ENCODE results near the gene RNF213.
"Not testable (repeated sequence)": the region's sequence is repeated elsewhere in the genome, so short reads cannot be mapped to it uniquely, and the experiment has no call there.

RNF213 gene

DNA sequence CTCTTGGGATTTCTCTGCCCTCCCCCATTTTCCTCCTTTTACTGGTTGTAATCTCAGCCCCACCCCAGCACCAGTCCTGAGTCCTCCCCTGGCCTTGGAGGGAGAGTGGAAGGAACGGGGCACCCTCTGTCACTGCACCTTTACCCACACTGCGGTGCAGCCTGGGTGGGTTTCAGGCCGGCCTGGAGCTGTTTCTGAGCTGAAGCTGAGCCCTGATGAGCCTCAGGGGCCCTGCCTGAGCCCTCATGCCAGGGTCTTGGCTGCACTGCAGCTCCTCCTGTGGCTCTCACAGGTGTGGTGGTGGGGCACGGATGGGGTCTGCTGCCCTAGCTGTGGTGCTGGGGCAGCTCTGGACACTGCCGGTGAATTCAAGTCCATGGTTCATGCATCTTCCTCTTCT, 34.5 kb downstream of the RNF213 start:
- Histone ChIP-seq H3K4me1 (ENCODE audit: low read length) (no peaks in the 10 kb centered on the region), H3K9ac (ENCODE audit: low read length) (no peak overlapping the region), H3K79me2 (ENCODE audit: low read length) (peaks cover 14% of the 10 kb centered on the region), H2AFZ (ENCODE audit: low read depth, low read length) (no peak overlapping the region), H3K27ac (ENCODE audit: low read length) (no peak overlapping the region), H3K9me3 (ENCODE audit: insufficient read depth, low read length) (no peaks in the 10 kb centered on the region), H3K4me2 (ENCODE audit: low read length) (no peak overlapping the region), H4K20me1 (ENCODE audit: insufficient read depth, low read length) (peaks cover 33% of the 10 kb centered on the region; the same call in 1 of the 2 replicates), H3K4me3 (ENCODE audit: low read length) (no peak overlapping the region), H3K27me3 (ENCODE audit: low read depth, low read length) (no peaks in the 10 kb centered on the region), H3K36me3 (replicated peaks; ENCODE audit: low read depth, low read length) (peaks cover 76% of the 10 kb centered on the region)
- no peak for TF ChIP-seq EZH2phosphoT487 (IDR thresholded peaks at IDR 0.05; ENCODE audit: low read depth)
- TF ChIP-seq, protein P1, sequence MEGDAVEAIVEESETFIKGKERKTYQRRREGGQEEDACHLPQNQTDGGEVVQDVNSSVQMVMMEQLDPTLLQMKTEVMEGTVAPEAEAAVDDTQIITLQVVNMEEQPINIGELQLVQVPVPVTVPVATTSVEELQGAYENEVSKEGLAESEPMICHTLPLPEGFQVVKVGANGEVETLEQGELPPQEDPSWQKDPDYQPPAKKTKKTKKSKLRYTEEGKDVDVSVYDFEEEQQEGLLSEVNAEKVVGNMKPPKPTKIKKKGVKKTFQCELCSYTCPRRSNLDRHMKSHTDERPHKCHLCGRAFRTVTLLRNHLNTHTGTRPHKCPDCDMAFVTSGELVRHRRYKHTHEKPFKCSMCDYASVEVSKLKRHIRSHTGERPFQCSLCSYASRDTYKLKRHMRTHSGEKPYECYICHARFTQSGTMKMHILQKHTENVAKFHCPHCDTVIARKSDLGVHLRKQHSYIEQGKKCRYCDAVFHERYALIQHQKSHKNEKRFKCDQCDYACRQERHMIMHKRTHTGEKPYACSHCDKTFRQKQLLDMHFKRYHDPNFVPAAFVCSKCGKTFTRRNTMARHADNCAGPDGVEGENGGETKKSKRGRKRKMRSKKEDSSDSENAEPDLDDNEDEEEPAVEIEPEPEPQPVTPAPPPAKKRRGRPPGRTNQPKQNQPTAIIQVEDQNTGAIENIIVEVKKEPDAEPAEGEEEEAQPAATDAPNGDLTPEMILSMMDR (IDR thresholded peaks at IDR 0.05; ENCODE audit: low read depth, low read length): no peak

DNA sequence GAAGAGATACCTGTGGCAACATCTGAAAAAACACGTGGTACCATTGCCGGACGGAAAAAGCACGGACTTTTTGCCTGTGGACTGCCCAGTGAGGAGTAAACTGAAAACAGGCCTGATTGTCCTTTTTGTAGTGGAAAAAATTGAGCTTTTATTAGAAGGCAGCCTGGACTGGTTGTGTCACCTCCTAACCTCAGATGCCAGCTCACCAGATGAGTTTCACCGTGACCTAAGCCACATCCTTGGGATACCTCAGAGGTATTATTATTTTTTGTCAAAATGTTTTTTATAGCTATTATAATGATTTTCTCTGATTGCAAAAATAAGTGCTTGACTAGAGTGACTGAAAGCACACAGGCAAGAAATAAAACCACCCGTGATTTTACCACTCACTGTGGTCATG, 34.9 kb downstream of the RNF213 start:
- no peak overlapping the region for H3K27ac ChIP-seq (ENCODE audit: low read length)
- H3K36me3 ChIP-seq (replicated peaks; ENCODE audit: low read depth, low read length): peaks cover 74% of the 10 kb centered on the region
- H2AFZ ChIP-seq (ENCODE audit: low read depth, low read length): no peak overlapping the region
- no peaks in the 10 kb centered on the region for H3K27me3 ChIP-seq (ENCODE audit: low read depth, low read length)
- no peak overlapping the region for H3K9ac ChIP-seq (ENCODE audit: low read length)
- no peak for TF ChIP-seq EZH2phosphoT487 (IDR thresholded peaks at IDR 0.05; ENCODE audit: low read depth)
- TF ChIP-seq, protein P1 (IDR thresholded peaks at IDR 0.05; ENCODE audit: low read depth, low read length): no peak
- no peaks in the 10 kb centered on the region for H3K4me1 ChIP-seq (ENCODE audit: low read length)
- peaks cover 31% of the 10 kb centered on the region; the same call in 1 of the 2 replicates for H4K20me1 ChIP-seq (ENCODE audit: insufficient read depth, low read length)
- H3K4me3 ChIP-seq (ENCODE audit: low read length): no peak overlapping the region
- no peaks in the 10 kb centered on the region for H3K9me3 ChIP-seq (ENCODE audit: insufficient read depth, low read length)
- peaks cover 16% of the 10 kb centered on the region for H3K79me2 ChIP-seq (ENCODE audit: low read length)
- H3K4me2 ChIP-seq (ENCODE audit: low read length): no peak overlapping the region

DNA sequence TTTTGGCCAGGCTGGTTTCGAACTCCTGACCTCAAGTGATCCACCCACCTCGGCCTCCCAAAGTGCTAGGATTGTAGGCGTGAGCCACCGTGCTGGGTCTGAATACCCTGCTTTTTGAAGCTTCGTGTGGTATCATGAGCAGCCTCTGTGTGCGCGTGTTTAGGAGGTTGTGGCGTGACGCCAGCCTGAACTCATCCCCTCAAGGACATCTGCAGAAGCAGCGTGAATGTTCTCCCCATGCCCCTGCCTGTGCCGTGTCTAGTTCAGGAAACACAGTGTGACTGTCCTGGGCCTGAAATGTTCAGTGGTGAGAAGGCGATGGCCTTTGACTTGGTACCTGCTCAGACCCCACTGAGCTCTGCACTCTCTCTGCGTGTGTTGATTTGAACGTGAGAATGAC, 35.6 kb downstream of the RNF213 start:
- Histone ChIP-seq H3K9me3 (ENCODE audit: insufficient read depth, low read length) (no peaks in the 10 kb centered on the region), H3K4me1 (ENCODE audit: low read length) (no peaks in the 10 kb centered on the region), H3K4me2 (ENCODE audit: low read length) (no peak overlapping the region), H4K20me1 (ENCODE audit: insufficient read depth, low read length) (peaks cover 29% of the 10 kb centered on the region; the same call in 1 of the 2 replicates), H3K79me2 (ENCODE audit: low read length) (peaks cover 19% of the 10 kb centered on the region), H3K27ac (ENCODE audit: low read length) (no peak overlapping the region), H3K36me3 (replicated peaks; ENCODE audit: low read depth, low read length) (peaks cover 76% of the 10 kb centered on the region), H3K4me3 (ENCODE audit: low read length) (no peak overlapping the region), H3K9ac (ENCODE audit: low read length) (no peak overlapping the region), H3K27me3 (ENCODE audit: low read depth, low read length) (no peaks in the 10 kb centered on the region), H2AFZ (ENCODE audit: low read depth, low read length) (no peak overlapping the region)
- TF ChIP-seq EZH2phosphoT487 (IDR thresholded peaks at IDR 0.05; ENCODE audit: low read depth): no peak
- TF ChIP-seq, protein P1 (IDR thresholded peaks at IDR 0.05; ENCODE audit: low read depth, low read length): no peak

DNA sequence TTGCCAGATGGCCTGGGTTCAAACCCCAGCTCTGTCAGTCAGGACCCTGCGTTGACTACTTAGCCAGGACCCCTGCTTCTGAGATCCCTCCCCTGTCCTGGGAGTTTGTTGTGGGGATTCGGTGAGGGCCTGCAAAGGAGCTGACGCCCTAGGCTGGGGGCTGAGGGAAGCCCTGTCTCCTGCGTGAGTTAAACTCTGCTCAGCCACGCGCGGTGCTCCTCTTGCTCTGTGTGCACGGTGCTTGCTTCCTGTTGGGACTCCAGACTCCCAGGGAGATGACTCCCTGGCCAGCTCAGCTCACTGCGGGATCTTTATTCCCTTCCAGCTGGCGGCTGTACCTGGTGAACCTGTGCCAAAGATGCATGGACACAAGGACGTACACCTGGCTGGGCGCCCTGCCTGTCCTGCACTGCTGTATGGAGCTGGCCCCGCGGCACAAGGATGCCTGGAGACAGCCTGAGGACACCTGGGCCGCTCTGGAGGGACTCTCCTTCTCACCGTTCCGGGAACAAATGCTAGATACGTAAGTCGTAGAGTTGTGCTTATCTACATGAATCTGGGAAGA, 37.4 kb downstream of the RNF213 start:
- no peak overlapping the region for H3K4me3 ChIP-seq (ENCODE audit: low read length)
- no peak overlapping the region for H3K9ac ChIP-seq (ENCODE audit: low read length)
- H3K27me3 ChIP-seq (ENCODE audit: low read depth, low read length): no peaks in the 10 kb centered on the region
- H3K27ac ChIP-seq (ENCODE audit: low read length): no peak overlapping the region
- H2AFZ ChIP-seq (ENCODE audit: low read depth, low read length): no peak overlapping the region
- H3K9me3 ChIP-seq (ENCODE audit: insufficient read depth, low read length): no peaks in the 10 kb centered on the region
- peaks cover 26% of the 10 kb centered on the region for H4K20me1 ChIP-seq (ENCODE audit: insufficient read depth, low read length)
- no peak overlapping the region for H3K4me2 ChIP-seq (ENCODE audit: low read length)
- peaks cover 79% of the 10 kb centered on the region for H3K36me3 ChIP-seq (replicated peaks; ENCODE audit: low read depth, low read length)
- H3K4me1 ChIP-seq (ENCODE audit: low read length): no peaks in the 10 kb centered on the region
- peaks cover 23% of the 10 kb centered on the region for H3K79me2 ChIP-seq (ENCODE audit: low read length)
- no peak for TF ChIP-seq EZH2phosphoT487 (IDR thresholded peaks at IDR 0.05; ENCODE audit: low read depth)
- TF ChIP-seq, protein P1 (IDR thresholded peaks at IDR 0.05; ENCODE audit: low read depth, low read length): no peak

DNA sequence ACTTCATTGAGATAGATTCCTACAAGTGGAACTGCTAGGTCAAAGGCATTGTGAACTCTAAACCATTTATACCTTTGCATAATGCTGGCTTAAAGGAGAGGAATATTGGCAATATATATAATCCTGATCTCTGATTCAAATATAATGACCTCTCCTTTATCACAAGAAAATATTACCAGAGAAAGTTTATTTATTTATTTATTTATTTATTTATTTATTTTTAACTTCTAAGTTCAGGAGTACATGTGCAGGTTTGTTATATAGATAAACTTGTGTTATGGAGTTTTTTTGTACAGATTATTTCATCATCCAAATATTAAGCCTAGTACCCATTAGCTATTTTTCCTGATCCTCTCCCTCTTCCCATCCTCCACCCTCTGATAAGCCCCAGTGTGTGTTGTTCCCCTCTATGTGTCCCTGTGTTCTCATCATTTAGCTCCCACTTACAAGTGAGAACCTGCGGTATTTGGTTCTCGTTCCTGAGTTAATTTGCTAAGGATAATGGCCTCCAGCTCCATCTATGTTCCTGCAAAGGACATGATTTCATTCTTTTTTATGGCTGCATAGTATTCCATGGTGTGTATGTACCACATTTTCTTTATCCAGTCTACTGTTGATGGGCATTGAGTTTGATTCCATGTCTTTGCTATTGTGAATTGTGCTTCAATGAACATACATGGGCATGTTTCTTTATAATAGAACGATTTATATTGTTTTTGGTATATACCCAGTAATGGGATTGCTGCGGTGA, 38.9 kb downstream of the RNF213 start:
- not testable (repeated sequence) for H3K4me2 ChIP-seq (ENCODE audit: low read length); H3K27ac ChIP-seq (ENCODE audit: low read length); H3K9me3 ChIP-seq (ENCODE audit: insufficient read depth, low read length); H3K4me3 ChIP-seq (ENCODE audit: low read length); H3K27me3 ChIP-seq (ENCODE audit: low read depth, low read length); H2AFZ ChIP-seq (ENCODE audit: low read depth, low read length); H3K4me1 ChIP-seq (ENCODE audit: low read length); H3K9ac ChIP-seq (ENCODE audit: low read length)
- H4K20me1 ChIP-seq (ENCODE audit: insufficient read depth, low read length): peaks cover 17% of the 10 kb centered on the region
- H3K36me3 ChIP-seq (replicated peaks; ENCODE audit: low read depth, low read length): peaks cover 80% of the 10 kb centered on the region
- H3K79me2 ChIP-seq (ENCODE audit: low read length): peaks cover 25% of the 10 kb centered on the region

DNA sequence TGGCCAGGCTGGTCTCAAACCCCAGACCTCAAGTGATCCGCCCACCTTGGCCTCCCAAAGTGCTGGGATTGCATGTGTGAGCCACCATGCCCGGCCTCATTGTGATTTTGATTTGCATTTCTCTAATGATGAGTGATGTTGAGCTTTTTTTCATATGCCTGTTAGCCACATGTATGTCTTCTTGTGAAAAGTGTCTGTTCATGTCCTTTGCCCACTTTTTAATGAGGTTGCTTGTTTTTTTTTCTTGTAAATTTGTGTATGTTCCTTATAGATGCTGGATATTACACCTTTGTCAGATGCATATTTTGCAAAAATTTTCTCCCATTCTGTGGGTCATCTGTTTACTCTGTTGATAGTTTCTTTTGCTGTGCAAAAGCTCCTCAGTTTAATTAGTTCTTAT, 40.1 kb downstream of the RNF213 start:
- not testable (repeated sequence) for H3K9me3 ChIP-seq (ENCODE audit: insufficient read depth, low read length); H3K9ac ChIP-seq (ENCODE audit: low read length); H3K4me3 ChIP-seq (ENCODE audit: low read length); H3K4me1 ChIP-seq (ENCODE audit: low read length); H2AFZ ChIP-seq (ENCODE audit: low read depth, low read length); H3K27me3 ChIP-seq (ENCODE audit: low read depth, low read length); H3K27ac ChIP-seq (ENCODE audit: low read length); H3K4me2 ChIP-seq (ENCODE audit: low read length)
- Histone ChIP-seq H4K20me1 (ENCODE audit: insufficient read depth, low read length) (peaks cover 11% of the 10 kb centered on the region), H3K36me3 (replicated peaks; ENCODE audit: low read depth, low read length) (peaks cover 75% of the 10 kb centered on the region), H3K79me2 (ENCODE audit: low read length) (peaks cover 25% of the 10 kb centered on the region)

Data from OCI-LY3 (cell line).